ENCODE data around the gene RUNX1. TPM values are rescaled to one million over a fixed set of nuclear protein-coding genes. Genes with fewer than 3 reads are reported as not detected.
A peak's percentile ranks its signal among the peaks of the same experiment; 100 is the strongest.

RUNX1 gene
- polyA plus RNA-seq, 1 of the 3 experiments (the other 2 are of a cell fraction), result 17.1 TPM

GRCh38 chr21:34987501-34988072, 61.5 kb downstream of the RUNX1 start:
- Histone ChIP-seq H3K9me2 (no peaks in the 10 kb centered on the region), H3K27ac (ENCODE audit: low read depth in 2 of 2, low read length in 1 of 2) (no peak overlapping the region), H3K27me3 (ENCODE audit: insufficient read depth) (no peaks in the 10 kb centered on the region), H3K36me3 (replicated peaks in 1 of 2; ENCODE audit: control insufficient read depth in 1 of 2, insufficient read depth in 2 of 2, low read length in 1 of 2) (no peaks in the 10 kb centered on the region), H2AFZ (ENCODE audit: low read depth) (no peak overlapping the region), H3K9ac (peak overlapping the region; percentile 10; the same call in 1 of the 2 replicates), H3F3A (replicated peaks; ENCODE audit: insufficient read depth) (peaks cover 17% of the 10 kb centered on the region), H4K20me1 (ENCODE audit: insufficient read depth) (no peaks in the 10 kb centered on the region), H3K79me2 (ENCODE audit: insufficient read depth) (no peaks in the 10 kb centered on the region), H3K4me1 (ENCODE audit: control insufficient read depth in 1 of 2, insufficient read depth in 2 of 2, low read depth in 1 of 2, low read length in 1 of 2) (peaks cover 0 to 16% of the 10 kb centered on the region in 2 experiments; a peak in 3 of 4 replicates), H3K4me3 (ENCODE audit: low read depth in 2 of 2, low read length in 1 of 2) (no peak overlapping the region), H3K4me2 (peak overlapping the region; percentile 29), H3K9me3 (no peaks in the 10 kb centered on the region)
- ChIA-PET CTCF (no interaction called here), POLR2A (no interaction called here)
- TF ChIP-seq RFX5 (IDR thresholded peaks at IDR 0.05; ENCODE audit: low read length) (no peak), YY1 (IDR thresholded peaks at IDR 0.05; ENCODE audit: low read depth) (no peak), CHD2 (IDR thresholded peaks at IDR 0.05; ENCODE audit: low read length, partially characterized antibody) (no peak), MAX (IDR thresholded peaks at IDR 0.05; ENCODE audit: low read depth) (no peak), FOSL2 (IDR thresholded peaks at IDR 0.05; ENCODE audit: borderline replicate concordance, low read depth) (no peak), MEF2A (IDR thresholded peaks at IDR 0.05; ENCODE audit: borderline replicate concordance, low read depth) (no peak), EZH2phosphoT487 (IDR thresholded peaks at IDR 0.05; ENCODE audit: borderline replicate concordance, low read depth) (no peak), RCOR1 (IDR thresholded peaks at IDR 0.05; ENCODE audit: low read length) (no peak), EP300 (IDR thresholded peaks at IDR 0.05; ENCODE audit: borderline replicate concordance in 1 of 2, low read depth in 1 of 2, low read length in 1 of 2) (no peak)
- DNase-seq, result no peak
- WGBS (ENCODE audit: low lambda C conversion rate), result 59% methylated on average over 5 of the region's 5 CpGs

GRCh38 chr21:34986561-34987500, 62.3 kb downstream of the RUNX1 start:
- Histone ChIP-seq H3K4me1 (ENCODE audit: control insufficient read depth in 1 of 2, insufficient read depth in 2 of 2, low read depth in 1 of 2, low read length in 1 of 2) (peaks cover 0 to 16% of the 10 kb centered on the region in 2 experiments; a peak in 3 of 4 replicates), H3F3A (replicated peaks; ENCODE audit: insufficient read depth) (peaks cover 24% of the 10 kb centered on the region), H3K9ac (peak overlapping the region; percentile 10; the same call in 1 of the 2 replicates), H4K20me1 (ENCODE audit: insufficient read depth) (no peaks in the 10 kb centered on the region), H3K9me3 (no peaks in the 10 kb centered on the region), H2AFZ (ENCODE audit: low read depth) (no peak overlapping the region), H3K4me2 (peak overlapping the region; percentile 29), H3K27ac (ENCODE audit: low read depth in 2 of 2, low read length in 1 of 2) (no peak overlapping the region; a peak in 1 of 4 replicates), H3K9me2 (no peaks in the 10 kb centered on the region), H3K27me3 (ENCODE audit: insufficient read depth) (no peaks in the 10 kb centered on the region), H3K79me2 (ENCODE audit: insufficient read depth) (no peaks in the 10 kb centered on the region), H3K4me3 (ENCODE audit: low read depth in 2 of 2, low read length in 1 of 2) (no peak overlapping the region), H3K36me3 (replicated peaks in 1 of 2; ENCODE audit: control insufficient read depth in 1 of 2, insufficient read depth in 2 of 2, low read length in 1 of 2) (no peaks in the 10 kb centered on the region)
- peak; percentile 15; the same call in 1 of the 2 replicates for TF ChIP-seq CTCF (IDR thresholded peaks at IDR 0.05)
- TF ChIP-seq FOSL2 (IDR thresholded peaks at IDR 0.05; ENCODE audit: borderline replicate concordance, low read depth), result no peak
- peak; percentile 30; the same call in 1 of the 2 replicates for TF ChIP-seq TCF12 (IDR thresholded peaks at IDR 0.05)
- peak; percentile 9; the same call in 1 of the 2 replicates for TF ChIP-seq PBX3 (IDR thresholded peaks at IDR 0.05)
- TF ChIP-seq USF2 (IDR thresholded peaks at IDR 0.05; ENCODE audit: borderline replicate concordance, low read depth, low read length), result no peak
- 0 out of 2 replicates have a peak, but pooled peaks have one; percentile 35 for TF ChIP-seq MAX (IDR thresholded peaks at IDR 0.05; ENCODE audit: low read depth)
- DNase-seq, result no peak
- ChIA-PET CTCF (no interaction called here), POLR2A (no interaction called here)
- WGBS (ENCODE audit: low lambda C conversion rate), result 59% methylated on average over 15 of the region's 16 CpGs
